ENCODE measurements around the gene NR6A1. TPM values are rescaled to one million over a fixed set of nuclear protein-coding genes. Genes with fewer than 3 reads are reported as not detected.

Gene NR6A1
- polyA plus RNA-seq, 1 experiment: 0.25 TPM

- Histone ChIP-seq H3K36me3 (ENCODE audit: control insufficient read depth, insufficient read depth, low read length) (no peaks in the 10 kb centered on the region), H3K4me3 (ENCODE audit: low read depth, low read length) (no peak overlapping the region), H3K27me3 (ENCODE audit: control insufficient read depth, insufficient read depth, low read length) (no peaks in the 10 kb centered on the region)
- no peak for TF ChIP-seq CTCF (IDR thresholded peaks at IDR 0.05; ENCODE audit: insufficient read depth, low read depth, low read length)
- CTCF ChIA-PET: interaction anchor here (0.7 to 3.1 kb wide), 5 partner anchors 9 to 69 kb away, joined by 3 to 16 read pairs (median 3); partner anchors contain the start of gene WDR38
- no peak for DNase-seq (ENCODE audit: low read depth)
- POLR2A ChIA-PET: no interaction called here
These were observed 21.3 kb upstream of the NR6A1 start for GRCh38 chr9:124792257-124793014.

- TF ChIP-seq CTCF (IDR thresholded peaks at IDR 0.05; ENCODE audit: insufficient read depth, low read depth, low read length): no peak
- no peak overlapping the region for H3K4me3 ChIP-seq (ENCODE audit: low read depth, low read length)
- POLR2A ChIA-PET: no interaction called here
- H3K36me3 ChIP-seq (ENCODE audit: control insufficient read depth, insufficient read depth, low read length): no peaks in the 10 kb centered on the region
- no peak for DNase-seq (ENCODE audit: low read depth)
- no peaks in the 10 kb centered on the region for H3K27me3 ChIP-seq (ENCODE audit: control insufficient read depth, insufficient read depth, low read length)
- CTCF ChIA-PET: interaction anchor here (0.6 to 6.2 kb wide), 4 partner anchors 19 to 190 kb away, joined by 3 to 38 read pairs (median 6); partner anchors contain the start of gene WDR38
These were observed 19.8 kb upstream of the NR6A1 start for GRCh38 chr9:124790801-124791505.

- ChIA-PET POLR2A (no interaction called here), CTCF (interaction anchor here (0.6 to 6.2 kb wide), 6 partner anchors 15 to 191 kb away, joined by 3 to 38 read pairs (median 4); partner anchors contain the start of gene WDR38)
- H3K36me3 ChIP-seq (ENCODE audit: control insufficient read depth, insufficient read depth, low read length): no peaks in the 10 kb centered on the region
- no peak for TF ChIP-seq CTCF (IDR thresholded peaks at IDR 0.05; ENCODE audit: insufficient read depth, low read depth, low read length)
- DNase-seq (ENCODE audit: low read depth): no peak
- no peak overlapping the region for H3K4me3 ChIP-seq (ENCODE audit: low read depth, low read length)
- no peaks in the 10 kb centered on the region for H3K27me3 ChIP-seq (ENCODE audit: control insufficient read depth, insufficient read depth, low read length)
These were observed 19.2 kb upstream of the NR6A1 start for GRCh38 chr9:124790301-124790700.

- ChIA-PET POLR2A (no interaction called here), CTCF (interaction anchor here (0.6 to 6.2 kb wide), 7 partner anchors 10 to 63 kb away, joined by 3 to 38 read pairs (median 5); partner anchors contain the start of genes OLFML2A and WDR38)
- no peaks in the 10 kb centered on the region for H3K27me3 ChIP-seq (ENCODE audit: control insufficient read depth, insufficient read depth, low read length)
- no peaks in the 10 kb centered on the region for H3K36me3 ChIP-seq (ENCODE audit: control insufficient read depth, insufficient read depth, low read length)
- no peak for DNase-seq (ENCODE audit: low read depth)
- H3K4me3 ChIP-seq (ENCODE audit: low read depth, low read length): no peak overlapping the region
- TF ChIP-seq CTCF (IDR thresholded peaks at IDR 0.05; ENCODE audit: insufficient read depth, low read depth, low read length): no peak
These were observed 18.4 kb upstream of the NR6A1 start for GRCh38 chr9:124789531-124789930.

GRCh38 chr9:124788542-124789217, 17.6 kb upstream of the NR6A1 start:
- Histone ChIP-seq H3K36me3 (ENCODE audit: control insufficient read depth, insufficient read depth, low read length) (no peaks in the 10 kb centered on the region), H3K4me3 (ENCODE audit: low read depth, low read length) (no peak overlapping the region), H3K27me3 (ENCODE audit: control insufficient read depth, insufficient read depth, low read length) (no peaks in the 10 kb centered on the region)
- POLR2A ChIA-PET: no interaction called here
- TF ChIP-seq CTCF (IDR thresholded peaks at IDR 0.05; ENCODE audit: insufficient read depth, low read depth, low read length): no peak
- CTCF ChIA-PET: interaction anchor here (0.8 to 6.2 kb wide), 5 partner anchors 9 to 64 kb away, joined by 3 to 38 read pairs (median 6); partner anchors contain the start of genes OLFML2A and WDR38
- DNase-seq (ENCODE audit: low read depth): no peak

Measured in BJ (cell line).